Fibroblast of villous mesenchyme (primary cell): Measurements from ENCODE around the gene DAP. TPM values are rescaled to one million over a fixed set of nuclear protein-coding genes. Genes with fewer than 3 reads are reported as not detected.
A peak's percentile ranks its signal among the peaks of the same experiment; 100 is the strongest.

Source experiments
- DNase-seq: peaks from one replicate; pipeline ENCODE4 v3.0.0-alpha.2; 2010; ENCODE audit warnings: low read depth
- H3K4me3 ChIP-seq: 2 replicates; pipeline ENCODE4 v1.5.1; 2011; ENCODE audit warnings: low read depth, mild to moderate bottlenecking, low read length
- CTCF ChIP-seq: IDR thresholded peaks from 2 replicates; pipeline ENCODE4 v1.5.1; 2012; ENCODE audit warnings: low read depth, mild to moderate bottlenecking, low read length; ENCODE audit not compliant: insufficient read depth
- total RNA-seq: library from RNA; depleted of rRNA; stranded (reverse); fragments of >200 nt; gene quantifications from 2 replicates; pipeline ENCODE4 v1.2.3, GENCODE V29; 2012

DAP gene
- total RNA-seq, 1 donor = 43.2 TPM

GRCh38 chr5:10778179-10778910, 17.3 kb upstream of the DAP start:
- H3K4me3 ChIP-seq = no peak overlapping the region
- peak; percentile 59 for DNase-seq
- no peak for TF ChIP-seq CTCF

- no peak for DNase-seq
- TF ChIP-seq CTCF = peak; percentile 17
Observed at GRCh38 chr5:10775646-10776045, 14.6 kb upstream of the DAP start.

GRCh38 chr5:10772901-10773585, 12.0 kb upstream of the DAP start:
- DNase-seq = no peak
- H3K4me3 ChIP-seq = no peak overlapping the region
- no peak for TF ChIP-seq CTCF

More at GRCh38 chr5:10775646-10776045, 14.6 kb upstream of the DAP start:
- no peak overlapping the region for H3K4me3 ChIP-seq

GRCh38 chr5:10768328-10768899, 7.4 kb upstream of the DAP start:
- no peak for DNase-seq
- TF ChIP-seq CTCF = no peak
- H3K4me3 ChIP-seq = no peak overlapping the region

GRCh38 chr5:10762776-10763500, 1.9 kb upstream of the DAP start:
- DNase-seq = no peak
- no peak for TF ChIP-seq CTCF
- H3K4me3 ChIP-seq = no peak overlapping the region

- peak; percentile 87 for DNase-seq
- peak overlapping the region; percentile 55 for H3K4me3 ChIP-seq
- TF ChIP-seq CTCF = no peak
Observed at GRCh38 chr5:10761933-10762775, 1.1 kb upstream of the DAP start.
